SK-N-SH treated with all-trans-retinoic acid at 6 μM for 48 hours (cell line): ENCODE results near the gene CCL23.

Experiments
- ARNTL ChIP-seq: fragments of 450-650 bp; formaldehyde crosslinking; IDR thresholded peaks from 2 replicates; pipeline ENCODE4 v1.5.0; 2020; ENCODE audit warnings: low read depth, mild to moderate bottlenecking, moderate library complexity, borderline replicate concordance
- CSDC2 ChIP-seq: fragments of 250-450 bp; sonication (Bioruptor Pico); IDR thresholded peaks from 2 replicates; pipeline ENCODE4 v1.5.0; 2020; ENCODE audit warnings: mild to moderate bottlenecking, moderate library complexity
- ISL1 ChIP-seq: fragments of 250-450 bp; sonication (Bioruptor Pico); IDR thresholded peaks from 2 replicates; pipeline ENCODE4 v2.1.2; 2022; ENCODE audit warnings: mild to moderate bottlenecking, moderate library complexity
- RARB ChIP-seq: fragments of 250-450 bp; sonication (Bioruptor Pico); IDR thresholded peaks from 2 replicates; pipeline ENCODE4 v1.8.0; 2021; ENCODE audit warnings: mild to moderate bottlenecking, moderate library complexity
- SNAI2 ChIP-seq: fragments of 250-450 bp; sonication (Bioruptor Pico); IDR thresholded peaks from 2 replicates; pipeline ENCODE4 v1.5.0; 2020; ENCODE audit warnings: mild to moderate bottlenecking, moderate library complexity
- ZFP3 ChIP-seq: fragments of 250-450 bp; sonication (Bioruptor Pico); IDR thresholded peaks from 2 replicates; pipeline ENCODE4 v1.5.0; 2020; ENCODE audit warnings: mild to moderate bottlenecking, moderate library complexity
- ZNF70 ChIP-seq: fragments of 450-650 bp; formaldehyde crosslinking; IDR thresholded peaks from 2 replicates; pipeline ENCODE4 v1.5.0; 2020; ENCODE audit warnings: mild to moderate bottlenecking, moderate library complexity
- ZNF8 ChIP-seq: fragments of 450-650 bp; formaldehyde crosslinking; IDR thresholded peaks from 2 replicates; pipeline ENCODE4 v1.5.0; 2020; ENCODE audit warnings: mild to moderate bottlenecking, moderate library complexity
- TF ChIP-seq, protein P1 (sequence below): fragments of 250-450 bp; sonication (Bioruptor Pico); IDR thresholded peaks from 2 replicates; pipeline ENCODE4 v1.5.1; 2020; ENCODE audit warnings: low read depth, mild to moderate bottlenecking, moderate library complexity
- TF ChIP-seq, protein P2 (sequence below): fragments of 250-450 bp; sonication (Bioruptor Pico); IDR thresholded peaks from 2 replicates; pipeline ENCODE4 v1.8.0; 2021; ENCODE audit warnings: low read depth, mild to moderate bottlenecking, moderate library complexity, borderline replicate concordance
- TF ChIP-seq, protein P3 (sequence below): fragments of 250-450 bp; sonication (Bioruptor Pico); IDR thresholded peaks from 2 replicates; pipeline ENCODE4 v1.5.1; 2021; ENCODE audit warnings: mild to moderate bottlenecking, moderate library complexity
- TF ChIP-seq, protein P4 (sequence below): fragments of 250-450 bp; sonication (Bioruptor Pico); IDR thresholded peaks from 2 replicates; pipeline ENCODE4 v1.8.0; 2020; ENCODE audit warnings: mild to moderate bottlenecking, moderate library complexity, borderline replicate concordance

DNA sequence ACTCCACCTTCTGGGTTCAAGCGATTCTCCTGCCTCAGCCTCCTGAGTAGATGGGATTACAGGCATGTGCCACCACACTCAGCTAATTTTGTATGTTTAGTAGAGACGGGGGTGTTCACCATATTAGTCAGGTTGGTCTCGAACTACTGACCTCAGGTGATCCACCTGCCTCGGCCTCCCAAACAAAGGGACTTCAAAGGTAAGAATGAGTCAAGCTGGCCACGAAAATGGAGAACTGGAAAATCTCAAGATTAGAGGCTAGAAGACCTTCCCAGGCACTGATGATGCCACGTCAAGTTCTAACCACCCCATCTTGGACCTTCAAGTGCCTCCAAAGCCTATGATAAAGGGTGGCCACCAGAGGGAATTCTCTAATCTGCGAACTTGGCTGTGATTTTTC lies 15.1 kb downstream of the CCL23 start:
- TF ChIP-seq ISL1 (CRISPR knock-in tag) (no peak), ZNF70 (no peak), ZFP3 (CRISPR knock-in tag) (no peak), ZNF8 (no peak), ARNTL (CRISPR knock-in tag) (no peak), RARB (CRISPR knock-in tag) (no peak), SNAI2 (CRISPR knock-in tag) (no peak), CSDC2 (CRISPR knock-in tag) (no peak)
- TF ChIP-seq, protein P1, sequence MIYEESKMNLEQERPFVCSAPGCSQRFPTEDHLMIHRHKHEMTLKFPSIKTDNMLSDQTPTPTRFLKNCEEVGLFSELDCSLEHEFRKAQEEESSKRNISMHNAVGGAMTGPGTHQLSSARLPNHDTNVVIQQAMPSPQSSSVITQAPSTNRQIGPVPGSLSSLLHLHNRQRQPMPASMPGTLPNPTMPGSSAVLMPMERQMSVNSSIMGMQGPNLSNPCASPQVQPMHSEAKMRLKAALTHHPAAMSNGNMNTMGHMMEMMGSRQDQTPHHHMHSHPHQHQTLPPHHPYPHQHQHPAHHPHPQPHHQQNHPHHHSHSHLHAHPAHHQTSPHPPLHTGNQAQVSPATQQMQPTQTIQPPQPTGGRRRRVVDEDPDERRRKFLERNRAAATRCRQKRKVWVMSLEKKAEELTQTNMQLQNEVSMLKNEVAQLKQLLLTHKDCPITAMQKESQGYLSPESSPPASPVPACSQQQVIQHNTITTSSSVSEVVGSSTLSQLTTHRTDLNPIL (CRISPR knock-in tag): no peak
- TF ChIP-seq, protein P2, sequence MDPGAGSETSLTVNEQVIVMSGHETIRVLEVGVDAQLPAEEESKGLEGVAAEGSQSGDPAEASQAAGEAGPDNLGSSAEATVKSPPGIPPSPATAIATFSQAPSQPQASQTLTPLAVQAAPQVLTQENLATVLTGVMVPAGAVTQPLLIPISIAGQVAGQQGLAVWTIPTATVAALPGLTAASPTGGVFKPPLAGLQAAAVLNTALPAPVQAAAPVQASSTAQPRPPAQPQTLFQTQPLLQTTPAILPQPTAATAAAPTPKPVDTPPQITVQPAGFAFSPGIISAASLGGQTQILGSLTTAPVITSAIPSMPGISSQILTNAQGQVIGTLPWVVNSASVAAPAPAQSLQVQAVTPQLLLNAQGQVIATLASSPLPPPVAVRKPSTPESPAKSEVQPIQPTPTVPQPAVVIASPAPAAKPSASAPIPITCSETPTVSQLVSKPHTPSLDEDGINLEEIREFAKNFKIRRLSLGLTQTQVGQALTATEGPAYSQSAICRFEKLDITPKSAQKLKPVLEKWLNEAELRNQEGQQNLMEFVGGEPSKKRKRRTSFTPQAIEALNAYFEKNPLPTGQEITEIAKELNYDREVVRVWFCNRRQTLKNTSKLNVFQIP: no peak
- TF ChIP-seq, protein P3, sequence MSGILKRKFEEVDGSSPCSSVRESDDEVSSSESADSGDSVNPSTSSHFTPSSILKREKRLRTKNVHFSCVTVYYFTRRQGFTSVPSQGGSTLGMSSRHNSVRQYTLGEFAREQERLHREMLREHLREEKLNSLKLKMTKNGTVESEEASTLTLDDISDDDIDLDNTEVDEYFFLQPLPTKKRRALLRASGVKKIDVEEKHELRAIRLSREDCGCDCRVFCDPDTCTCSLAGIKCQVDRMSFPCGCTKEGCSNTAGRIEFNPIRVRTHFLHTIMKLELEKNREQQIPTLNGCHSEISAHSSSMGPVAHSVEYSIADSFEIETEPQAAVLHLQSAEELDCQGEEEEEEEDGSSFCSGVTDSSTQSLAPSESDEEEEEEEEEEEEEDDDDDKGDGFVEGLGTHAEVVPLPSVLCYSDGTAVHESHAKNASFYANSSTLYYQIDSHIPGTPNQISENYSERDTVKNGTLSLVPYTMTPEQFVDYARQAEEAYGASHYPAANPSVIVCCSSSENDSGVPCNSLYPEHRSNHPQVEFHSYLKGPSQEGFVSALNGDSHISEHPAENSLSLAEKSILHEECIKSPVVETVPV (CRISPR knock-in tag): no peak
- TF ChIP-seq, protein P4, sequence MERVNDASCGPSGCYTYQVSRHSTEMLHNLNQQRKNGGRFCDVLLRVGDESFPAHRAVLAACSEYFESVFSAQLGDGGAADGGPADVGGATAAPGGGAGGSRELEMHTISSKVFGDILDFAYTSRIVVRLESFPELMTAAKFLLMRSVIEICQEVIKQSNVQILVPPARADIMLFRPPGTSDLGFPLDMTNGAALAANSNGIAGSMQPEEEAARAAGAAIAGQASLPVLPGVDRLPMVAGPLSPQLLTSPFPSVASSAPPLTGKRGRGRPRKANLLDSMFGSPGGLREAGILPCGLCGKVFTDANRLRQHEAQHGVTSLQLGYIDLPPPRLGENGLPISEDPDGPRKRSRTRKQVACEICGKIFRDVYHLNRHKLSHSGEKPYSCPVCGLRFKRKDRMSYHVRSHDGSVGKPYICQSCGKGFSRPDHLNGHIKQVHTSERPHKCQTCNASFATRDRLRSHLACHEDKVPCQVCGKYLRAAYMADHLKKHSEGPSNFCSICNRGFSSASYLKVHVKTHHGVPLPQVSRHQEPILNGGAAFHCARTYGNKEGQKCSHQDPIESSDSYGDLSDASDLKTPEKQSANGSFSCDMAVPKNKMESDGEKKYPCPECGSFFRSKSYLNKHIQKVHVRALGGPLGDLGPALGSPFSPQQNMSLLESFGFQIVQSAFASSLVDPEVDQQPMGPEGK (CRISPR knock-in tag): no peak
